ENCODE results near the gene APOA1.

Gene APOA1

GRCh38 chr11:116832350-116833290 is 4.8 kb downstream of the APOA1 start:
- TF ChIP-seq POLR2A (IDR thresholded peaks at IDR 0.05; ENCODE audit: low read depth, low read length) (no peak), POU2F2 (IDR thresholded peaks at IDR 0.05; ENCODE audit: low read depth, low read length) (no peak), PAX5 (IDR thresholded peaks at IDR 0.05; ENCODE audit: insufficient read depth, low read length, severe bottlenecking) (no peak), TAF1 (IDR thresholded peaks at IDR 0.05; ENCODE audit: low read depth, low read length) (no peak), SPI1 (IDR thresholded peaks at IDR 0.05; ENCODE audit: low read depth, low read length) (no peak), POLR2AphosphoS5 (IDR thresholded peaks at IDR 0.05; ENCODE audit: low read depth, low read length) (no peak)
- DNase-seq (ENCODE audit: insufficient read length, low spot score) (no peak), FAIRE-seq (no peak)

DNA sequence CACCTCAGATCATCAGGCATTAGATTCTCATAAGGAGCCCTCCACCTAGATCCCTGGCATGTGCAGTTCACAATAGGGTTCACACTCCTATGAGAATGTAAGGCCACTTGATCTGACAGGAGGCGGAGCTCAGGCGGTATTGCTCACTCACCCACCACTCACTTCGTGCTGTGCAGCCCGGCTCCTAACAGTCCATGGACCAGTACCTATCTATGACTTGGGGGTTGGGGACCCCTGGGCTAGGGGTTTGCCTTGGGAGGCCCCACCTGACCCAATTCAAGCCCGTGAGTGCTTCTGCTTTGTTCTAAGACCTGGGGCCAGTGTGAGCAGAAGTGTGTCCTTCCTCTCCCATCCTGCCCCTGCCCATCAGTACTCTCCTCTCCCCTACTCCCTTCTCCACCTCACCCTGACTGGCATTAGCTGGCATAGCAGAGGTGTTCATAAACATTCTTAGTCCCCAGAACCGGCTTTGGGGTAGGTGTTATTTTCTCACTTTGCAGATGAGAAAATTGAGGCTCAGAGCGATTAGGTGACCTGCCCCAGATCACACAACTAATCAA is 5.6 kb downstream of the APOA1 start:
- FAIRE-seq (no peak), DNase-seq (ENCODE audit: insufficient read length, low spot score) (no peak)
- TF ChIP-seq POU2F2 (IDR thresholded peaks at IDR 0.05; ENCODE audit: low read depth, low read length) (no peak), POLR2A (IDR thresholded peaks at IDR 0.05; ENCODE audit: low read depth, low read length) (no peak), POLR2AphosphoS5 (IDR thresholded peaks at IDR 0.05; ENCODE audit: low read depth, low read length) (no peak), TAF1 (IDR thresholded peaks at IDR 0.05; ENCODE audit: low read depth, low read length) (no peak), SPI1 (IDR thresholded peaks at IDR 0.05; ENCODE audit: low read depth, low read length) (no peak), PAX5 (IDR thresholded peaks at IDR 0.05; ENCODE audit: insufficient read depth, low read length, severe bottlenecking) (no peak)

DNA sequence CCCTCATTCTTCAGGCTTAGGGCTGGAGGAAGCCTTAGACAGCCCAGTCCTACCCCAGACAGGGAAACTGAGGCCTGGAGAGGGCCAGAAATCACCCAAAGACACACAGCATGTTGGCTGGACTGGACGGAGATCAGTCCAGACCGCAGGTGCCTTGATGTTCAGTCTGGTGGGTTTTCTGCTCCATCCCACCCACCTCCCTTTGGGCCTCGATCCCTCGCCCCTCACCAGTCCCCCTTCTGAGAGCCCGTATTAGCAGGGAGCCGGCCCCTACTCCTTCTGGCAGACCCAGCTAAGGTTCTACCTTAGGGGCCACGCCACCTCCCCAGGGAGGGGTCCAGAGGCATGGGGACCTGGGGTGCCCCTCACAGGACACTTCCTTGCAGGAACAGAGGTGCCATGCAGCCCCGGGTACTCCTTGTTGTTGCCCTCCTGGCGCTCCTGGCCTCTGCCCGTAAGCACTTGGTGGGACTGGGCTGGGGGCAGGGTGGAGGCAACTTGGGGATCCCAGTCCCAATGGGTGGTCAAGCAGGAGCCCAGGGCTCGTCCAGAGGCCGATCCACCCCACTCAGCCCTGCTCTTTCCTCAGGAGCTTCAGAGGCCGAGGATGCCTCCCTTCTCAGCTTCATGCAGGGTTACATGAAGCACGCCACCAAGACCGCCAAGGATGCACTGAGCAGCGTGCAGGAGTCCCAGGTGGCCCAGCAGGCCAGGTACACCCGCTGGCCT is 7.1 kb downstream of the APOA1 start:
- FAIRE-seq (no peak), DNase-seq (ENCODE audit: insufficient read length, low spot score) (no peak)
- no peak for TF ChIP-seq TAF1 (IDR thresholded peaks at IDR 0.05; ENCODE audit: low read depth, low read length)
- no peak for TF ChIP-seq PAX5 (IDR thresholded peaks at IDR 0.05; ENCODE audit: insufficient read depth, low read length, severe bottlenecking)
- no peak for TF ChIP-seq POLR2AphosphoS5 (IDR thresholded peaks at IDR 0.05; ENCODE audit: low read depth, low read length)
- no peak for TF ChIP-seq POU2F2 (IDR thresholded peaks at IDR 0.05; ENCODE audit: low read depth, low read length)
- TF ChIP-seq POLR2A (IDR thresholded peaks at IDR 0.05; ENCODE audit: low read depth, low read length), result no peak
- no peak for TF ChIP-seq SPI1 (IDR thresholded peaks at IDR 0.05; ENCODE audit: low read depth, low read length)

DNA sequence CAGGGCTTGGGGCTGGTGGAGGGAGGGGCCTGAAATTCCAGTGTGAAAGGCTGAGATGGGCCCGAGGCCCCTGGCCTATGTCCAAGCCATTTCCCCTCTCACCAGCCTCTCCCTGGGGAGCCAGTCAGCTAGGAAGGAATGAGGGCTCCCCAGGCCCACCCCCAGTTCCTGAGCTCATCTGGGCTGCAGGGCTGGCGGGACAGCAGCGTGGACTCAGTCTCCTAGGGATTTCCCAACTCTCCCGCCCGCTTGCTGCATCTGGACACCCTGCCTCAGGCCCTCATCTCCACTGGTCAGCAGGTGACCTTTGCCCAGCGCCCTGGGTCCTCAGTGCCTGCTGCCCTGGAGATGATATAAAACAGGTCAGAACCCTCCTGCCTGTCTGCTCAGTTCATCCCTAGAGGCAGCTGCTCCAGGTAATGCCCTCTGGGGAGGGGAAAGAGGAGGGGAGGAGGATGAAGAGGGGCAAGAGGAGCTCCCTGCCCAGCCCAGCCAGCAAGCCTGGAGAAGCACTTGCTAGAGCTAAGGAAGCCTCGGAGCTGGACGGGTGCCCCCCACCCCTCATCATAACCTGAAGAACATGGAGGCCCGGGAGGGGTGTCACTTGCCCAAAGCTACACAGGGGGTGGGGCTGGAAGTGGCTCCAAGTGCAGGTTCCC is 7.8 kb downstream of the APOA1 start, which contains the start of gene APOC3:
Gene APOC3 (plus strand): TSS at position 383 of the 659 bp plus-strand sequence. CDS start 676 bp downstream, outside the sequence.
- no peak for TF ChIP-seq POU2F2 (IDR thresholded peaks at IDR 0.05; ENCODE audit: low read depth, low read length)
- no peak for TF ChIP-seq POLR2AphosphoS5 (IDR thresholded peaks at IDR 0.05; ENCODE audit: low read depth, low read length)
- no peak for TF ChIP-seq PAX5 (IDR thresholded peaks at IDR 0.05; ENCODE audit: insufficient read depth, low read length, severe bottlenecking)
- TF ChIP-seq SPI1 (IDR thresholded peaks at IDR 0.05; ENCODE audit: low read depth, low read length), result no peak
- no peak for TF ChIP-seq POLR2A (IDR thresholded peaks at IDR 0.05; ENCODE audit: low read depth, low read length)
- TF ChIP-seq TAF1 (IDR thresholded peaks at IDR 0.05; ENCODE audit: low read depth, low read length), result no peak
- DNase-seq (ENCODE audit: insufficient read length, low spot score), result no peak
- no peak for FAIRE-seq

GRCh38 chr11:116828632-116829524 is 8.5 kb downstream of the APOA1 start:
- FAIRE-seq, result no peak
- no peak for TF ChIP-seq PAX5 (IDR thresholded peaks at IDR 0.05; ENCODE audit: insufficient read depth, low read length, severe bottlenecking)
- TF ChIP-seq POLR2AphosphoS5 (IDR thresholded peaks at IDR 0.05; ENCODE audit: low read depth, low read length), result no peak

DNA sequence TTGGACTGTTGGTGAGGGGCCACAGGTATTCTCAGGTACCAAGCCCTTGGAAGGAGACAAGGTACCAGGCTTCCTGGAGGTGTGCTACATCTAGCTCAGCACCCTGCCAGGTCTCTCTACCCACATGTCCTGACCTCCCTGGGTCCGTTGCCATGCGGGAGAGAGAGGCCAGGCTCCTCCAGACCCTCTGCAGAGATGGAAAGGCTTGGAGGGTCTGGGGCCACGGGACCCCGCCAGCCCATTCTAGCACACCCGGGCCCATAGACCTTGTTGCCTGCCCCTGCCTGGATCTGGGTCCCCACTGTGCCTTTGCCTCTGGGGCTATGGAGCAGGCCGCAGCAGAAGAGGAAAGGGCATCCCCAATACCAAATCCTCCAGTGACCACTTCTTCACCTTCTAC is 10.0 kb downstream of the APOA1 start:
- FAIRE-seq, result no peak

More at GRCh38 chr11:116828632-116829524, 8.5 kb downstream of the APOA1 start:
- DNase-seq (ENCODE audit: insufficient read length, low spot score), result no peak

GRCh38 chr11:116826751-116827431 is 10.5 kb downstream of the APOA1 start:
- FAIRE-seq, result no peak
- DNase-seq (ENCODE audit: insufficient read length, low spot score), result no peak
- TF ChIP-seq POLR2A (IDR thresholded peaks at IDR 0.05; ENCODE audit: low read depth, low read length), result no peak
- no peak for TF ChIP-seq SPI1 (IDR thresholded peaks at IDR 0.05; ENCODE audit: low read depth, low read length)
- TF ChIP-seq TAF1 (IDR thresholded peaks at IDR 0.05; ENCODE audit: low read depth, low read length), result no peak
- TF ChIP-seq POU2F2 (IDR thresholded peaks at IDR 0.05; ENCODE audit: low read depth, low read length), result no peak
- no peak for TF ChIP-seq POLR2AphosphoS5 (IDR thresholded peaks at IDR 0.05; ENCODE audit: low read depth, low read length)
- TF ChIP-seq PAX5 (IDR thresholded peaks at IDR 0.05; ENCODE audit: insufficient read depth, low read length, severe bottlenecking), result no peak

More for the DNA sequence above, 10.0 kb downstream of the APOA1 start:
- TF ChIP-seq POU2F2 (IDR thresholded peaks at IDR 0.05; ENCODE audit: low read depth, low read length), result no peak
- TF ChIP-seq POLR2A (IDR thresholded peaks at IDR 0.05; ENCODE audit: low read depth, low read length), result no peak
- TF ChIP-seq POLR2AphosphoS5 (IDR thresholded peaks at IDR 0.05; ENCODE audit: low read depth, low read length), result no peak
- TF ChIP-seq SPI1 (IDR thresholded peaks at IDR 0.05; ENCODE audit: low read depth, low read length), result no peak
- TF ChIP-seq TAF1 (IDR thresholded peaks at IDR 0.05; ENCODE audit: low read depth, low read length), result no peak
- TF ChIP-seq PAX5 (IDR thresholded peaks at IDR 0.05; ENCODE audit: insufficient read depth, low read length, severe bottlenecking), result no peak
- no peak for DNase-seq (ENCODE audit: insufficient read length, low spot score)

Measured in GM12891 (cell line).